Stimulated activated CD8-positive, alpha-beta memory T cell treated with anti-CD3 and anti-CD28 coated beads, Interleukin-7, amount 100 ng/mL, for 4 hours (primary cell): Measurements from ENCODE around the gene CIB4.
"Not testable (repeated sequence)": the region's sequence is repeated elsewhere in the genome, so short reads cannot be mapped to it uniquely, and the experiment has no call there.

Experiments
- DNase-seq, 2 donors: peaks; one replicate each; pipeline ENCODE4 v3.0.0-alpha.2; 2020; ENCODE audit warnings: low read depth in 2 of 2

Gene CIB4

GRCh38 chr2:26666671-26667070 is 25.5 kb upstream of the CIB4 start:
- DNase-seq, result no peak

- DNase-seq, result not testable (repeated sequence)
Observed at GRCh38 chr2:26665296-26665695, 24.1 kb upstream of the CIB4 start.

GRCh38 chr2:26660363-26660962 is 19.3 kb upstream of the CIB4 start:
- no peak for DNase-seq

- no peak for DNase-seq
Observed at GRCh38 chr2:26658691-26659346, 17.7 kb upstream of the CIB4 start.

- DNase-seq, result no peak
Observed at GRCh38 chr2:26657265-26657664, 16.1 kb upstream of the CIB4 start.

- no peak for DNase-seq
Observed at GRCh38 chr2:26655611-26656195, 14.5 kb upstream of the CIB4 start.

- not testable (repeated sequence) for DNase-seq
Observed at GRCh38 chr2:26655120-26655519, 14.0 kb upstream of the CIB4 start.

GRCh38 chr2:26654061-26654340 is 12.8 kb upstream of the CIB4 start:
- DNase-seq, result no peak

GRCh38 chr2:26653207-26654060 is 12.3 kb upstream of the CIB4 start:
- no peak for DNase-seq

- no peak for DNase-seq
Observed at GRCh38 chr2:26652361-26653041, 11.3 kb upstream of the CIB4 start.

- DNase-seq, result no peak
Observed at GRCh38 chr2:26651799-26652198, 10.6 kb upstream of the CIB4 start.

GRCh38 chr2:26651470-26651771 is 10.3 kb upstream of the CIB4 start:
- DNase-seq, result no peak

GRCh38 chr2:26650713-26651469 is 9.7 kb upstream of the CIB4 start:
- no peak for DNase-seq

- DNase-seq, result no peak
Observed at GRCh38 chr2:26649992-26650712, 9.0 kb upstream of the CIB4 start.

- no peak for DNase-seq
Observed at GRCh38 chr2:26649322-26649721, 8.2 kb upstream of the CIB4 start.

GRCh38 chr2:26648516-26648915 is 7.3 kb upstream of the CIB4 start:
- no peak for DNase-seq

GRCh38 chr2:26647981-26648380 is 6.8 kb upstream of the CIB4 start:
- no peak for DNase-seq

- no peak for DNase-seq
Observed at GRCh38 chr2:26646986-26647672, 6.0 kb upstream of the CIB4 start.

GRCh38 chr2:26645762-26646161 is 4.6 kb upstream of the CIB4 start:
- DNase-seq, result no peak

GRCh38 chr2:26644188-26644835 is 3.1 kb upstream of the CIB4 start:
- DNase-seq, result no peak
